ENCODE measurements around the gene TMA7B. TPM values are rescaled to one million over a fixed set of nuclear protein-coding genes. Genes with fewer than 3 reads are reported as not detected.

TMA7B gene
- total RNA-seq, 2 donors from 2014 or later = 0.29 TPM; not detected in 1

- DNase-seq (ENCODE audit: low spot score) = no peak
- intact Hi-C loops (cut with DNase I) = no loop called here
These were observed 35.4 kb downstream of the TMA7B start for GRCh38 chr22:39995393-39996252.

- no peak for DNase-seq (ENCODE audit: low spot score)
- intact Hi-C loops (cut with DNase I) = no loop called here
These were observed 36.5 kb downstream of the TMA7B start for GRCh38 chr22:39996732-39997131.

GRCh38 chr22:39997421-39997820 is 37.2 kb downstream of the TMA7B start:
- intact Hi-C loops (cut with DNase I) = no loop called here
- DNase-seq (ENCODE audit: low spot score) = no peak

- no peak for DNase-seq (ENCODE audit: low spot score)
- intact Hi-C loops (cut with DNase I) = no loop called here
These were observed 37.9 kb downstream of the TMA7B start for GRCh38 chr22:39997939-39998726.

- DNase-seq (ENCODE audit: low spot score) = no peak
- intact Hi-C loops (cut with DNase I) = no loop called here
These were observed 39.1 kb downstream of the TMA7B start for GRCh38 chr22:39999144-39999757.

GRCh38 chr22:40000171-40000570 is 40.0 kb downstream of the TMA7B start:
- DNase-seq (ENCODE audit: low spot score) = no peak
- intact Hi-C loops (cut with DNase I) = no loop called here

DNA sequence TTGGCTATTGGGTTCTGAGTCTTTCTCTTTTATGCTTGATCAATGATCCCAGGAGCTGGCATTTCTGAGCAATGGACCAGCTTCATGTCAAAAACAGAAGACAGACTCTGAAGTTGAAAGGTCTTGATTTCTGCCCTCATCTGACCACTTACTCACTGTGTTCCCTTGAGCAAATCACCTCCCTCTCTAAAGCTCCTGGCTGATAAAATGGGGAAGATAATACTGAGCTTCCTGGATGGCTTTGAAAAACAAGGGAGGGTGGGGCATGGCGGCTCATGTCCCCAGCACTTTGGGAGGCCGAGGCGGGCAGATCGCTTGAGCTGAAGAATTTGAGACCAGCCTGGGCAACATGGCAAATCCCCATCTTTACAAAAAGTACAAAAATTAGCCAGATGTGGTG is 40.9 kb downstream of the TMA7B start:
- intact Hi-C loops (cut with DNase I) = no loop called here
- DNase-seq (ENCODE audit: low spot score) = no peak

DNA sequence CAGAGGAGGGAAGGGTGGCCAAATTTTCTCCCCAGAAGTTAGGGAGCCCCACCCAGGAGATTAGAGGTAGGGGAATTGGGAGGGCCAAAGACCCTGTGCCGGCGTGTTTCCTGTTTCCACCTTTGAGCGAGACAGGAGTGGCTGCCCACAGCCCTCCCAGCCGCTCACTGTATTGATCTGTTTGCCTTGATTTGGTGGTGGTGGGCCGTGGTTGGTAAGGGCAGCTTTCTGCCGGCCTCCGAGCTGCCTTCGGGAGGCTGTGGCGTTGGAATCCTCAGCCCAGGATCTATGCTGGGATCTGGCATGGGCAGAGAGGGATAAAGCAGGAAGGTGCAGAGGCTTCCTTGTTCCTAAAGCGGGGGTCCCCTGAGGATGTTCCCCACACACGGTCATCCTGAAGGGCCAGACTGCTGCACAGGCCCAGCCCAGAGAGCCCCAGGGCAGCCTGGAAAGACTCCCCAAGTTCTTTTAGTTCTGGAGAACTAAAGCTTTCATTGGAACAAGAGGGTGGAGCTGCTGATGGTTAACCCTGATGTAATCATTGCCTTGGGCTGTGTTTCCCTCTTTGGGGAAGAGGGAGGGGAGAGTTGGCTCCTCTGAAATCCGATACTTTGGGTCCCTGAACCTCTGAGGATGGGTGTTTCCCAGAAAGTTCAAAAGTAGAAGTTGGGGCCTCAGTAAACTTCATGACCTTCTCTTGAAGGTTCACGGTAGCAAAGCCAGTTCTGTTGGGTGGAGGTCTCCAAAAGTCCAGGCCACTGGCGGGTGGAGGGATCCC is 41.8 kb downstream of the TMA7B start:
- intact Hi-C loops (cut with DNase I) = no loop called here
- no peak for DNase-seq (ENCODE audit: low spot score)

DNA sequence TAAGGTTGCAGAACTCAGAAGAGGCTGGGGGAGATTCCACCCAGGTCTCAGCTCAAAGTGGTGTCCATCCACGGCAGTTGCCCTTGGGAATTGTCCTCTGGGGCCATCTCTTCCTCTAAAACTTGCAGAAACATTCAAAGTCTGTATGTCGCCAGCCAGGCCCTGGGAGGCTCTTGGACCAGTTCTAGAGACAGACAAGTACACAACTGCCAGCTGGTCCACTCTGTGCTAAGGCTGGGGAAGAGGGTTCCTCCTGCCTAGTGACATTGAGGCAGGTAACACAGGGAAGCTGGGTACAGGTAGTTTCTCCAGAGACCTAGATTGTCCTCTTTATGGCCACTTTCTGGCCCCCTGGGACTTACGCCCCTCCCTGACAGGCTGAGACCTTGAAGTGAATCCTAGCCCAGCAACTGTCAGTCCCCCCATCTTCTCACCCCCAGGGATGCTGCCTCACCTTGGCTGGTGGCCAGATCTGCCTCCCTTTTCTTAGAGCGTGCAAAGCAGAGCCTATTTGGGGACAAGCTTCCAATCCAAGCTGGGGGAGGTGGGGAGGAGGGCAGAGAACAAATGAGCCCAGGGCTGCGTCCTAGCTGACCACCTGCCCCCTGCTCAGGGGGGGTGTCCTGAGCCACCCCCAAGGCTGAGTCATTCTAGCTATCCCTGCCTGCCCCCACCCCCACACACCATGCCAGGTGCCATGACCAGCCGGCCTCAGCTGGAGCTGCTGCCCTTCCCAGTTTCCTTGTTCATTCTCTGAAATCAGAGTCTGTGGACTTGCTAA is 42.9 kb downstream of the TMA7B start:
- intact Hi-C loops (cut with DNase I) = no loop called here
- DNase-seq (ENCODE audit: low spot score) = no peak

- intact Hi-C loops (cut with DNase I) = loop anchor here (1.0 to 5.0 kb wide), 2 partner anchors 11 to 453 kb away; no protein-coding TSS in a partner anchor
- no peak for DNase-seq (ENCODE audit: low spot score)
These were observed 44.6 kb downstream of the TMA7B start for GRCh38 chr22:40004836-40005235.

GRCh38 chr22:40006641-40007040 is 46.4 kb downstream of the TMA7B start:
- no peak for DNase-seq (ENCODE audit: low spot score)
- intact Hi-C loops (cut with DNase I) = loop anchor here in 1 of 2 donors (5.0 kb wide), 1 partner anchor 454 kb away; no protein-coding TSS in a partner anchor

GRCh38 chr22:40007853-40008710 is 47.9 kb downstream of the TMA7B start:
- intact Hi-C loops (cut with DNase I) = loop anchor here in 1 of 2 donors (5.0 kb wide), 1 partner anchor 456 kb away; no protein-coding TSS in a partner anchor
- DNase-seq (ENCODE audit: low spot score) = no peak

GRCh38 chr22:40008726-40009291 is 48.6 kb downstream of the TMA7B start:
- intact Hi-C loops (cut with DNase I) = loop anchor here in 1 of 2 donors (5.0 kb wide), 1 partner anchor 457 kb away; no protein-coding TSS in a partner anchor
- DNase-seq (ENCODE audit: low spot score) = no peak

DNA sequence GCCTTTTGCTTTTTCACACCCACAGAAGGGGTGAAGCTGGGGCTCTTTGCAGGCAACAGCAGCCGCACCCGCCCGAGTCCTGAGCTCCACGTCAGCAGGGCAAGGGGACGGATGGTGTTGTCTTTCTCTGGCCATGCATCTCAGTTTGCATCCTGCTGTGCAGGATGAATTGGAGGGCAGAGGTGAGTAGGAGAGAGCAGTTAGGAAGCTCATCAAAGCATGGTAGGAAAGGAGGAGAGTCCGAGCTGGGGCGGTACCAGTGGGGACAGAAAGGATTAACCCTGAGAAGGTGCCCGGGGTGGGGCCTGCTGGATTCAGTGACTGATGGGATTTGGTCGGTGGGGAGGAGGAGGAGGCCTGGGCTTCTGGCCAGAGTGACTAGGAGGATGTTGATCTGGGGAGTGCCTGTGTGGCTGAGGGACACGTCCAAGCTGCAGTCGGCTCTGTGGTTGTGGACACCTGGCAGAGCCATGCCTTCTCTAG is 49.1 kb downstream of the TMA7B start:
- intact Hi-C loops (cut with DNase I) = loop anchor here in 1 of 2 donors (5.0 kb wide), 1 partner anchor 457 kb away; no protein-coding TSS in a partner anchor
- DNase-seq (ENCODE audit: low spot score) = no peak

GRCh38 chr22:40009951-40010671 is 49.9 kb downstream of the TMA7B start:
- intact Hi-C loops (cut with DNase I) = loop anchor here in 1 of 2 donors (5.0 kb wide), 1 partner anchor 458 kb away; no protein-coding TSS in a partner anchor
- DNase-seq (ENCODE audit: low spot score) = no peak

GRCh38 chr22:40010746-40011145 is 50.5 kb downstream of the TMA7B start:
- intact Hi-C loops (cut with DNase I) = no loop called here
- DNase-seq (ENCODE audit: low spot score) = no peak

Data from posterior vena cava (tissue), 2 donors.